SIG-M5 treated with dmso at 0.1 percent for 504 hours (cell line): ENCODE results near the gene TRIM45.
A peak's percentile ranks its signal among the peaks of the same experiment; 100 is the strongest.
"Not testable (repeated sequence)": the region's sequence is repeated elsewhere in the genome, so short reads cannot be mapped to it uniquely, and the experiment has no call there.

Experiments used
- DNase-seq: peaks from one replicate; lab custom pipeline; 2025; ENCODE audit not compliant: unreplicated experiment; lab: John Stamatoyannopoulos, UW

Gene TRIM45

GRCh38 chr1:117101858-117102257, 19.7 kb downstream of the TRIM45 start:
- DNase-seq: not testable (repeated sequence)

GRCh38 chr1:117101334-117101733, 20.2 kb downstream of the TRIM45 start:
- no peak for DNase-seq

GRCh38 chr1:117098287-117098890, 23.2 kb downstream of the TRIM45 start:
- DNase-seq: no peak

GRCh38 chr1:117097443-117097842, 24.1 kb downstream of the TRIM45 start:
- no peak for DNase-seq

- DNase-seq: no peak
Observed at GRCh38 chr1:117096951-117097408, 24.6 kb downstream of the TRIM45 start.

GRCh38 chr1:117094841-117095604, 26.5 kb downstream of the TRIM45 start:
- no peak for DNase-seq

GRCh38 chr1:117093870-117094621, 27.5 kb downstream of the TRIM45 start:
- peak; percentile 25 for DNase-seq

GRCh38 chr1:117093091-117093534, 28.4 kb downstream of the TRIM45 start:
- DNase-seq: no peak

GRCh38 chr1:117092594-117092993, 29.0 kb downstream of the TRIM45 start:
- no peak for DNase-seq

GRCh38 chr1:117089996-117090395, 31.6 kb downstream of the TRIM45 start:
- DNase-seq: no peak

- no peak for DNase-seq
Observed at GRCh38 chr1:117087686-117088085, 33.9 kb downstream of the TRIM45 start.

GRCh38 chr1:117084231-117084630, 37.3 kb downstream of the TRIM45 start:
- DNase-seq: no peak

- DNase-seq: no peak
Observed at GRCh38 chr1:117079737-117080136, 41.8 kb downstream of the TRIM45 start.

GRCh38 chr1:117077267-117077666, 44.3 kb downstream of the TRIM45 start:
- peak; percentile 4 for DNase-seq

- no peak for DNase-seq
Observed at GRCh38 chr1:117076648-117077047, 44.9 kb downstream of the TRIM45 start.

GRCh38 chr1:117070124-117070523, 51.4 kb downstream of the TRIM45 start:
- DNase-seq: no peak

GRCh38 chr1:117069220-117069844, 52.2 kb downstream of the TRIM45 start:
- no peak for DNase-seq

GRCh38 chr1:117068580-117068979, 53.0 kb downstream of the TRIM45 start:
- DNase-seq: no peak

GRCh38 chr1:117067533-117068370, 53.8 kb downstream of the TRIM45 start:
- peak; percentile 31 for DNase-seq

- no peak for DNase-seq
Observed at GRCh38 chr1:117066367-117066766, 55.2 kb downstream of the TRIM45 start.
